Endothelial cell (in vitro differentiated cells): Measurements from ENCODE around the gene ADORA2A. TPM values are rescaled to one million over a fixed set of nuclear protein-coding genes. Genes with fewer than 3 reads are reported as not detected.

Experiments
- DNase-seq: peaks from one replicate; pipeline ENCODE4 v3.0.0; 2021; ENCODE audit warnings: low spot score
- H3K27ac Mint-ChIP-seq: one replicate; pipeline ENCODE4 v1.8.0; 2021; ENCODE audit warnings: mixed read lengths, inconsistent platforms; ENCODE audit not compliant: unreplicated experiment
- H3K27me3 Mint-ChIP-seq: one replicate; pipeline ENCODE4 v1.8.0; 2021; ENCODE audit warnings: mild to moderate bottlenecking, moderate library complexity, mixed read lengths, inconsistent platforms; ENCODE audit not compliant: unreplicated experiment
- H3K36me3 Mint-ChIP-seq: one replicate; pipeline ENCODE4 v1.8.0; 2021; ENCODE audit warnings: mild to moderate bottlenecking, low read depth, mixed read lengths, inconsistent platforms; ENCODE audit not compliant: unreplicated experiment
- H3K4me1 Mint-ChIP-seq: one replicate; pipeline ENCODE4 v1.8.0; 2021; ENCODE audit warnings: mild to moderate bottlenecking, mixed read lengths, inconsistent platforms; ENCODE audit not compliant: unreplicated experiment
- H3K4me3 Mint-ChIP-seq: one replicate; pipeline ENCODE4 v1.8.0; 2021; ENCODE audit warnings: mild to moderate bottlenecking, mixed read lengths, inconsistent platforms; ENCODE audit not compliant: unreplicated experiment
- H3K9me3 Mint-ChIP-seq: one replicate; pipeline ENCODE4 v1.8.0; 2021; ENCODE audit warnings: mixed read lengths, inconsistent platforms; ENCODE audit not compliant: unreplicated experiment
- total RNA-seq: library from RNA; stranded (reverse); fragmentation: NEBNext Ultra II Directional; extraction: Animal tissue kit (Norgen Biotek cat#: 25700); gene quantifications from one replicate; pipeline ENCODE4 v1.2.1, GENCODE V29; 2021; ENCODE audit not compliant: unreplicated experiment
- TF ChIP-seq, protein P1 (sequence below): fragments of 200-600 bp; sonication (generic); IDR thresholded peaks from one replicate; pipeline ENCODE4 v1.5.0; 2021; ENCODE audit warnings: antibody characterized with exemption; ENCODE audit not compliant: unreplicated experiment

ADORA2A gene
- total RNA-seq, 1 donor from 2014 or later = 18.5 TPM

DNA sequence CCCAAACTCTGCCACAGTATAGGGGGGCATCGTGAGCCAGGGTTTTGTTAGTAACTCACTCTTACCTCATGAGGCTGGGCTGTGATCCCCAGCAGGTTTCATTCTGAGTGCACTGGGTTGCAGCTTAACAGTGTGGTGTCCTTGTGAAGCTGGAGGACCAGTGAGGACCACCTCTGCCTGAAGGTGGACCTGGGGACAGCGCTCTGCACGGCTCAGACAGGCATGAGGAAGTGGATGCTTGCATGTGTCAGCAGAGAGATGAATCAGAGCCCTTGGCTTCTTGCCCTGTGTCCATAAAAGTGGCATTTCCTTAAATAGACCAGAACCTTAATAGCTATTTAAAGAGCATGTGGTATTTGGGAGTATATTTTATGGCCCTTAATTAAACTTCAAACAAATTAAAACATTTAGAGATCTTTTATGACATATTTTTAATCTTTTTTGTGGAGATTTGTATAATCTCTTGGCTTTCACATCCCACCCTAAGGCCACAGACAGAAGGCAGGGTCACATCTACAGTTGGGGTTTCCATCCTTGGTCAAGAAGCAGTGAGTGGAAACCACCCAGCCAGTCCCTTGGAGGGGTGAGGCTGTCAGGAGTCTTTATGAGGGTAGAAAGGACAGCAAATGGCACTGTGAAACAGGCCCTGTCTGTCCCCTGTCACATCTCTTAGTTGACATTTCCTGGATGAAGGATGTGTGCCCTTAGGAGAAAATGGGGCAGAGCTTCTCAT, 24.8 kb upstream of the ADORA2A start:
- Mint-ChIP-seq H3K27me3 (peaks cover 10% of the 10 kb centered on the region), H3K4me1 (peaks cover 39% of the 10 kb centered on the region), H3K27ac (no peak overlapping the region), H3K36me3 (peaks cover 49% of the 10 kb centered on the region), H3K9me3 (no peaks in the 10 kb centered on the region), H3K4me3 (peak overlapping the region; percentile 1)
- TF ChIP-seq, protein P1, sequence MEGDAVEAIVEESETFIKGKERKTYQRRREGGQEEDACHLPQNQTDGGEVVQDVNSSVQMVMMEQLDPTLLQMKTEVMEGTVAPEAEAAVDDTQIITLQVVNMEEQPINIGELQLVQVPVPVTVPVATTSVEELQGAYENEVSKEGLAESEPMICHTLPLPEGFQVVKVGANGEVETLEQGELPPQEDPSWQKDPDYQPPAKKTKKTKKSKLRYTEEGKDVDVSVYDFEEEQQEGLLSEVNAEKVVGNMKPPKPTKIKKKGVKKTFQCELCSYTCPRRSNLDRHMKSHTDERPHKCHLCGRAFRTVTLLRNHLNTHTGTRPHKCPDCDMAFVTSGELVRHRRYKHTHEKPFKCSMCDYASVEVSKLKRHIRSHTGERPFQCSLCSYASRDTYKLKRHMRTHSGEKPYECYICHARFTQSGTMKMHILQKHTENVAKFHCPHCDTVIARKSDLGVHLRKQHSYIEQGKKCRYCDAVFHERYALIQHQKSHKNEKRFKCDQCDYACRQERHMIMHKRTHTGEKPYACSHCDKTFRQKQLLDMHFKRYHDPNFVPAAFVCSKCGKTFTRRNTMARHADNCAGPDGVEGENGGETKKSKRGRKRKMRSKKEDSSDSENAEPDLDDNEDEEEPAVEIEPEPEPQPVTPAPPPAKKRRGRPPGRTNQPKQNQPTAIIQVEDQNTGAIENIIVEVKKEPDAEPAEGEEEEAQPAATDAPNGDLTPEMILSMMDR = no peak
- DNase-seq = no peak

DNA sequence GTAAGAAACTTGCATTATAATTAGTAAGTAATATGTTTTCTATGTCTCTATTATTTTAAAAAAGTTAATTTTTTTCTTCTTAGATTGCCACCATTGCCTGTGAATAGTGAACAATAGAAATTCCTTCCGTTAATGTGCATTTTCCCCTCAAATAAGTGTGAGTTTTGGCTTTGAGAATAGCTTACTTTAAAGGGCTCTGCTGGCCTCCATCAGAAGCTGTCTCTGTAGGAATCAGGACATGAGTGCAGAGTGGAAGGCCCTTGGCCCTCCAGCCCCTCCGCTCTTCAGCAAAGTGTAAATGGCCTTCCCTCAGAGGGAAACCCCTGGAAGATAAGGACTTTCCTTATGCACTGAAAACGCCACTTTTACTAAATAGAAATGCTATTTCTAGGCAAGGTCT, 24.1 kb upstream of the ADORA2A start:
- H3K4me1 Mint-ChIP-seq = peaks cover 41% of the 10 kb centered on the region
- H3K27ac Mint-ChIP-seq = no peak overlapping the region
- no peak overlapping the region for H3K4me3 Mint-ChIP-seq
- DNase-seq = no peak
- no peaks in the 10 kb centered on the region for H3K9me3 Mint-ChIP-seq
- TF ChIP-seq, protein P1 = no peak
- H3K27me3 Mint-ChIP-seq = peaks cover 6% of the 10 kb centered on the region
- peaks cover 49% of the 10 kb centered on the region for H3K36me3 Mint-ChIP-seq

DNA sequence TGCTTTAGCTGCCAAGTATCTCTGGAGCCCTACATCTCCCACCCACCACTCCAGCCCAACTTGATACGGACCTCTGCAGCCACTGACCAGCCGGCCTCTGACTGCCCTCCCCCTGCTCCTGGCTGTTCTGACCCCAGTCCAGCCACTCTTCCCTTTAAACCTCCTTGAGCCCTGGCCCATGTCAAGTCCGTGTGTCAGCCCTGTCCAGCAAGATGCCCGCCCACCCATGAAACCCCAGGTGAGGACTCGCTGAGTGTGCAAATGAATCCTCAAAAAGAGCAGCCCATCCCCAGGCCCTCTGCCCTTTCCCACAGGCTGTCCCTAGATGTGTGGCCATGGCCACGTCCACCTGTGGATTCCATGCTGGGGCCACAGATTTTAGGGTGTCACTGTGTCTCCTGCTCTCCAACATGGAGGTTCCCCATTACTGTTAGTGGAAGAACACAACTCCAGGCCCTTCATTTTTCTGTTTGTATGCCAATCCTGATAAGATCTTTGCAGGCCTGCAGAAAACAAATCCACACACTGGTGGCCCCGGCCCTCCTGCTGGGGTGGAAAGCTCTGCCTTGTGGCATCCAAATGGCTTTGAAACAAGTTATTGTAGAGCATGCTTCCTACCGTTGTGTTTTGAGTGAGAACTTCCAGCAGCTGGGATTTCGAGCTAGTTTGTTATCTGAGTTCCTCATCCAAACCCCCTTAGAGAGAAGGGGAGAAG, 22.7 kb upstream of the ADORA2A start:
- H3K4me1 Mint-ChIP-seq = peaks cover 45% of the 10 kb centered on the region
- DNase-seq = no peak
- H3K27me3 Mint-ChIP-seq = peaks cover 6% of the 10 kb centered on the region
- H3K9me3 Mint-ChIP-seq = no peaks in the 10 kb centered on the region
- H3K36me3 Mint-ChIP-seq = peaks cover 52% of the 10 kb centered on the region
- H3K4me3 Mint-ChIP-seq = no peak overlapping the region
- no peak overlapping the region for H3K27ac Mint-ChIP-seq
- TF ChIP-seq, protein P1 = no peak

DNA sequence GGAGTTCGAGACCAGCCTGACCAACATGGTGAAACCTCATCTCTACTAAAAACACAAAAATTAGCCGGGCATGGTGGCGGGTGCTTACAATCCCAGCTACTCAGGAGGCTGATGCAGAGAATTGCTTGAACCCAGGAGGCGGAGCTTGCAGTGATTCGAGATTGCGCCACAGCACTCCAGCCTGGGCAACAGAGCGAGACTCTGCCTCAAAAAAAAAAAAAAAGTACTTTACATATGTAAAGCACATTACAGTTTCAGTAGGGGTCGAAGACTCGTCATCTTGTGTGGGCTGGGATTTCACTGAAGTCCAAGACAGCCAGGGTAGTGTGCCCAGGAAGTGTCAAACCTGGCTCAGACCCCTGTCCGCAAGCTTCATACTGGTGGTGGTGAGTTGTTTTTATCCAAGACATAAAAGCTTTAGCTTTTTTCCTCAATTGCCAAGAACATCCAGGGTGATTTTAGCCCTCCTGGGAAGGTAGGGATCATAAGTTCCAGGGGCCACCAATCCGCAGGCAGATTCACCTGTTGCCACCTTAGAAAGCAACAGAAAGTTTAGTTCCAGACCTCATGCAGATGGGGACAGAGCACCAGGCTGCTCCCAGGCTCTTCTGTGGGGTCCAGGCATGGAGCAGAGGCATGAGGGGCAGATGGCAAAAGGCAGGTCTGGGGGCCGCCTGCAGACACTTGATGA, 21.6 kb upstream of the ADORA2A start:
- H3K9me3 Mint-ChIP-seq = no peaks in the 10 kb centered on the region
- H3K27ac Mint-ChIP-seq = peak overlapping the region; percentile 82
- TF ChIP-seq, protein P1 = no peak
- peaks cover 9% of the 10 kb centered on the region for H3K27me3 Mint-ChIP-seq
- peaks cover 41% of the 10 kb centered on the region for H3K4me1 Mint-ChIP-seq
- H3K36me3 Mint-ChIP-seq = peaks cover 49% of the 10 kb centered on the region
- no peak overlapping the region for H3K4me3 Mint-ChIP-seq
- DNase-seq = no peak
